ENCODE results near the gene ZNRF3.
A peak's percentile ranks its signal among the peaks of the same experiment; 100 is the strongest.
"Not testable (repeated sequence)": the region's sequence is repeated elsewhere in the genome, so short reads cannot be mapped to it uniquely, and the experiment has no call there.

ZNRF3 gene

GRCh38 chr22:28882878-28883656 is at the start of gene ZNRF3:
ZNRF3 (plus strand) TSS chr22:28883572; CDS start chr22:28883767, 195 bp downstream.
- peak; percentile 96 for DNase-seq

GRCh38 chr22:28835630-28836189 is 47.7 kb upstream of the ZNRF3 start:
- DNase-seq: no peak

GRCh38 chr22:28837640-28838039 is 45.7 kb upstream of the ZNRF3 start:
- no peak for DNase-seq

- DNase-seq: no peak
Observed at GRCh38 chr22:28838971-28839370, 44.4 kb upstream of the ZNRF3 start.

- no peak for DNase-seq
Observed at GRCh38 chr22:28841111-28841510, 42.3 kb upstream of the ZNRF3 start.

GRCh38 chr22:28843633-28844032 is 39.7 kb upstream of the ZNRF3 start:
- DNase-seq: no peak

- DNase-seq: not testable (repeated sequence)
Observed at GRCh38 chr22:28844277-28844676, 39.1 kb upstream of the ZNRF3 start.

- DNase-seq: no peak
Observed at GRCh38 chr22:28846994-28847393, 36.4 kb upstream of the ZNRF3 start.

GRCh38 chr22:28855355-28856094 is 27.8 kb upstream of the ZNRF3 start:
- DNase-seq: peak; percentile 63

GRCh38 chr22:28856095-28856455 is 27.3 kb upstream of the ZNRF3 start:
- DNase-seq: no peak

- DNase-seq: no peak
Observed at GRCh38 chr22:28857288-28857687, 26.1 kb upstream of the ZNRF3 start.

- DNase-seq: no peak
Observed at GRCh38 chr22:28864878-28865596, 18.3 kb upstream of the ZNRF3 start.

- no peak for DNase-seq
Observed at GRCh38 chr22:28867191-28867590, 16.2 kb upstream of the ZNRF3 start.

GRCh38 chr22:28868389-28868788 is 15.0 kb upstream of the ZNRF3 start:
- DNase-seq: not testable (repeated sequence)

GRCh38 chr22:28869736-28870135 is 13.6 kb upstream of the ZNRF3 start:
- DNase-seq: no peak

- DNase-seq: no peak
Observed at GRCh38 chr22:28873183-28873963, 10.0 kb upstream of the ZNRF3 start.

- DNase-seq: no peak
Observed at GRCh38 chr22:28874061-28874460, 9.3 kb upstream of the ZNRF3 start.

- no peak for DNase-seq
Observed at GRCh38 chr22:28874811-28875320, 8.5 kb upstream of the ZNRF3 start.

- no peak for DNase-seq
Observed at GRCh38 chr22:28882545-28882877, 861 bp upstream of the ZNRF3 start.

- no peak for DNase-seq
Observed at GRCh38 chr22:28883657-28883916, 215 bp downstream of the ZNRF3 start.

- no peak for DNase-seq
Observed at GRCh38 chr22:28883917-28884746, 760 bp downstream of the ZNRF3 start.
